Measurements from ENCODE around the gene PTPN1. TPM values are rescaled to one million over a fixed set of nuclear protein-coding genes. Genes with fewer than 3 reads are reported as not detected.

Gene PTPN1
- total and polyA plus RNA-seq, 2 of the 13 experiments (the other 11 are each of a cell fraction or from before 2014, with no cell fraction given): 17.7 to 37.2 TPM

- TF ChIP-seq HOMEZ (CRISPR knock-in tag; IDR thresholded peaks at IDR 0.05; ENCODE audit: low read depth): no peak
- no peak for TF ChIP-seq BRD4 (CRISPR knock-in tag; IDR thresholded peaks at IDR 0.05)
- no peak for TF ChIP-seq RAD51 (IDR thresholded peaks at IDR 0.05; ENCODE audit: borderline replicate concordance)
- TF ChIP-seq ZNF501 (CRISPR knock-in tag; IDR thresholded peaks at IDR 0.05): no peak
- 0 out of 2 replicates have a peak, but pooled peaks have one; percentile 41 for TF ChIP-seq TRIM22 (IDR thresholded peaks at IDR 0.05)
- 0 out of 2 replicates have a peak, but pooled peaks have one; percentile 4 for TF ChIP-seq THAP11 (CRISPR knock-in tag; IDR thresholded peaks at IDR 0.05)
- no peak for TF ChIP-seq ZNF33B (CRISPR knock-in tag; IDR thresholded peaks at IDR 0.05)
- TF ChIP-seq ZBTB33 (CRISPR knock-in tag; IDR thresholded peaks at IDR 0.05): no peak
- no peak for TF ChIP-seq ZNF609 (CRISPR knock-in tag; IDR thresholded peaks at IDR 0.05; ENCODE audit: borderline replicate concordance)
- TF ChIP-seq ZNF136 (CRISPR knock-in tag; IDR thresholded peaks at IDR 0.05; ENCODE audit: low read depth): no peak
- peak; percentile 97 for TF ChIP-seq ZNF512 (CRISPR knock-in tag; IDR thresholded peaks at IDR 0.05)
These were observed 41.8 kb upstream of the PTPN1 start (continued) for GRCh38 chr20:50468378-50468798.
